Adrenal gland (tissue), 12 donors: ENCODE data around the gene RPS6KA5. TPM values are rescaled to one million over a fixed set of nuclear protein-coding genes. Genes with fewer than 3 reads are reported as not detected.
A peak's percentile ranks its signal among the peaks of the same experiment; 100 is the strongest.
"Not testable (repeated sequence)": the region's sequence is repeated elsewhere in the genome, so short reads cannot be mapped to it uniquely, and the experiment has no call there.

Experiments used
- DNase-seq, 7 donors: peaks; one replicate each; pipeline ENCODE4 v3.0.0-alpha.2; 2019 to 2020
- H3K27ac ChIP-seq, 5 donors: fragments of 200-600 bp; sonication (generic) in 4 of 5; 1 replicate in 3 of 5; 2 replicates in 2 of 5; pipeline versions ENCODE4 v1.5.1 to v1.8.0; 2016 to 2020; ENCODE audit warnings: mild to moderate bottlenecking in 1 of 5
- H3K27me3 ChIP-seq: fragments of 200-600 bp; 2 replicates; pipeline ENCODE4 v1.8.0; 2021
- H3K36me3 ChIP-seq, 2 donors: fragments of 200-600 bp; replicated peaks in 1 of 2; 1 replicate in 1 of 2; 2 replicates in 1 of 2; pipeline versions ENCODE4 v1.5.1 to v1.8.0; 2018 to 2022
- H3K4me1 ChIP-seq, 2 donors: fragments of 200-600 bp; replicated peaks in 1 of 2; 1 replicate in 1 of 2; 2 replicates in 1 of 2; pipeline versions ENCODE4 v1.5.1 to v1.8.0; 2018 to 2021
- H3K4me3 ChIP-seq, 4 donors: fragments of 200-600 bp; sonication (generic) in 3 of 4; one replicate each; pipeline ENCODE4 v1.5.1; 2016 to 2018
- H3K9me3 ChIP-seq, 3 donors: fragments of 200-600 bp; sonication (generic) in 1 of 3; replicated peaks in 1 of 3; 1 replicate in 2 of 3; 2 replicates in 1 of 3; pipeline versions ENCODE4 v1.5.1 to v1.8.0; 2016 to 2021
- POLR2A ChIP-seq, 2 donors: fragments of 450-650 bp; IDR thresholded peaks; one replicate each; pipeline ENCODE4 v1.6.1; 2017; ENCODE audit warnings: antibody characterized with exemption in 2 of 2, mild to moderate bottlenecking in 2 of 2, moderate library complexity in 1 of 2
- WGBS, 4 donors: extraction: QIAGEN DNeasy Blood & Tissue Kit in 2 of 4; methylation state at CpG; one replicate each; pipeline versions ENCODE4 v1.1.5 to v1.1.7; 2013 to 2017; 5-methylcytosine and 5-hydroxymethylcytosine counted together
- intact Hi-C, 2 donors: fragments of 100-400 bp; cut with DNase I; formaldehyde crosslinking; loops; one replicate each; pipeline versions ENCODE4 v1.14.1 to v1.15.0; 2022 to 2023
- polyA plus RNA-seq, 3 donors: library from polyadenylated mRNA; stranded (reverse); fragments of 200-250 nt in 2 of 3; fragments of 350-450 nt in 1 of 3; fragmentation: Illumina TruSeq in 1 of 3; extraction: RNeasy Lipid Tissue Mini Kit (QIAGEN cat#74804) in 1 of 3; gene quantifications; one replicate each; pipeline ENCODE4 v1.2.3, GENCODE V29; 2013 to 2014
- total RNA-seq, 9 donors: library from RNA; depleted of rRNA in 4 of 9; stranded (reverse); fragments of >200 nt in 4 of 9; fragments of 120-200 nt in 1 of 9; fragmentation: NEBNext Ultra II Directional in 1 of 9; extraction: Animal tissue kit (Norgen Biotek cat#: 25700) in 1 of 9; gene quantifications; one replicate each; pipeline versions ENCODE4 v1.1.0 to v1.2.4, GENCODE V29; 2013 to 2023
- TF ChIP-seq, protein P1 (sequence below), 6 experiments: fragments of 450-650 bp in 4 of 6; fragments of 200-600 bp in 2 of 6; sonication (generic) in 1 of 6; IDR thresholded peaks; 1 replicate in 5 of 6; 2 replicates in 1 of 6; pipeline versions ENCODE4 v1.5.1 to v1.8.0; 2016 to 2021; ENCODE audit warnings: antibody characterized with exemption in 6 of 6, mild to moderate bottlenecking in 2 of 6, moderate library complexity in 1 of 6
- donor health status: healthy with polysubstance abuse.
- donor health status: Bipolar disorder and iron deficiency.
- donor health status: DM: yes; HTN: yes; CAD: no.
- donor health status: DM: no; HTN: no; CAD: no.
- donor health status: DM: no; HTN: no; CAD: no.
- donor health status: DM: yes; HTN: yes; CAD: no.

RPS6KA5 gene
- total and polyA plus RNA-seq, 12 donors: 0.27 to 5.5 (median 1.8) TPM

DNA sequence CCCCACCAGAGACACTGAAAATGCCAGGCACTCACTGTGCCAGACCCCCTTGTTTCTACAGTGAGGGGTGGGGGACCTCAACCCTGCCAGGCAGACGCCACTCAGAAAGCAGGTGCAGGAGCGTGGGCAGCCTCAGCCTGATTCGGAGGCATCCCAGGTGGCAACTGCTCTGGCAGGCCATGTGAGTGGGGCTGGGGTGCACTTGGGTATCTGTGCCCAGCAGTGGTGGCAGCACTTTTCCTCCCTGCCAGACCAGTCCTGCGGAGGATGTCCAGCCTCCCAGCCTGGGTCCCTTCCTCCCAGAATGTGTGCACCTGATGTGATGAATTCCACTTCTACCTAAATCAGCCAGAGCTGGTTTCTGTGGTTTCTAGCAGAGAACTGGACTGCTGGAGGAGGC, 230.8 kb downstream of the RPS6KA5 start:
- H3K36me3 ChIP-seq: no peaks in the 10 kb centered on the region
- DNase-seq: no peak
- intact Hi-C loops: no loop called here
- no peak overlapping the region for H3K4me3 ChIP-seq
- TF ChIP-seq, protein P1, sequence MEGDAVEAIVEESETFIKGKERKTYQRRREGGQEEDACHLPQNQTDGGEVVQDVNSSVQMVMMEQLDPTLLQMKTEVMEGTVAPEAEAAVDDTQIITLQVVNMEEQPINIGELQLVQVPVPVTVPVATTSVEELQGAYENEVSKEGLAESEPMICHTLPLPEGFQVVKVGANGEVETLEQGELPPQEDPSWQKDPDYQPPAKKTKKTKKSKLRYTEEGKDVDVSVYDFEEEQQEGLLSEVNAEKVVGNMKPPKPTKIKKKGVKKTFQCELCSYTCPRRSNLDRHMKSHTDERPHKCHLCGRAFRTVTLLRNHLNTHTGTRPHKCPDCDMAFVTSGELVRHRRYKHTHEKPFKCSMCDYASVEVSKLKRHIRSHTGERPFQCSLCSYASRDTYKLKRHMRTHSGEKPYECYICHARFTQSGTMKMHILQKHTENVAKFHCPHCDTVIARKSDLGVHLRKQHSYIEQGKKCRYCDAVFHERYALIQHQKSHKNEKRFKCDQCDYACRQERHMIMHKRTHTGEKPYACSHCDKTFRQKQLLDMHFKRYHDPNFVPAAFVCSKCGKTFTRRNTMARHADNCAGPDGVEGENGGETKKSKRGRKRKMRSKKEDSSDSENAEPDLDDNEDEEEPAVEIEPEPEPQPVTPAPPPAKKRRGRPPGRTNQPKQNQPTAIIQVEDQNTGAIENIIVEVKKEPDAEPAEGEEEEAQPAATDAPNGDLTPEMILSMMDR (IDR thresholded peaks at IDR 0.05): no peak
- no peak for TF ChIP-seq POLR2A (IDR thresholded peaks at IDR 0.05)
- no peaks in the 10 kb centered on the region for H3K9me3 ChIP-seq
- no peaks in the 10 kb centered on the region for H3K27me3 ChIP-seq
- peaks cover 0 to 10% of the 10 kb centered on the region in 2 donors for H3K4me1 ChIP-seq
- WGBS, 4 donors: 86 to 100% (median 95%) methylated on average over 3 to 4 of the region's 4 CpGs
- no peak overlapping the region for H3K27ac ChIP-seq

DNA sequence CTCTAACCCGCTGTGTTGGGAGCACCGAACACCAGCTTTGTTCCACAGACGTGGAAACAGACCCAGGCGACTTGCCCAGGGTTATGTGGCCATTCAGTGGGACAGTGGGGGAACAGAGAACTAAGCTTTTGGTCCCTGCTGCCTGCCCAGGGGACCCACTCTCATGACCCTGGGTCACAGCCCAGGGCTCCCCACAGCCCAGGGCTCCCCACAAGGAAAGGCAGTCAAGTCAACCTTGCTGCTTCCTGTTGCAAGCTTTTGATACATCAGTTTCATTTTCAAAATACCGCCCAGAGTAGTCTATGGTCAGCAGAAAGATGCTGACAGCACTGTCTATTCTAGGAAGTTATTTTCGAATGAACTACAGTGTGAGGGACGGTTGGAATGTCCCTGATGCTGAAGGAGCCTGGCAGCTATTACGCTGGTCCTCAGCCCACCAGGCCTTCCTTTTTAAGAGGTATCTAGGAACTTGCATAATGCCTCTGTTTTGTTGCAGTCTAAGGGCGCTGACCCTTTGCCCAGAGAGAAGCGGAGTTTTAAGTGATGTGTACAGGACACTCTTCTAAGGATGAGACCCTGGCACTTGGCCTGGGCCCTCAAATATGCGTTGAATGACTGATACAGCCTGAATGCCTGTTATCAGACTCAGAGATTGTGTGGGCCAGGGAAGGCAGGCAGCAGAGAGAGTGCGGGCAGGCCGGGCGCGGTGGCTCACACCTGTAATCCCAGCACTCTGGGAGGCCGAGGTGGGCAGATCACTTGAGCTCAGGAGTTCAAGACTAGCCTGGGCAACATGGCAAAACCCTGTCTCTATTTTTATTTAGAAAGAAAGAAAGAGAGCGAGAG, 231.6 kb downstream of the RPS6KA5 start:
- H3K36me3 ChIP-seq: no peaks in the 10 kb centered on the region
- H3K9me3 ChIP-seq: no peaks in the 10 kb centered on the region
- DNase-seq: peak in 4 of 7 donors; percentile 20 to 67 (median 31)
- peak overlapping the region in 4 of 5 donors; percentile 41 to 92 (median 72) for H3K27ac ChIP-seq
- H3K27me3 ChIP-seq: no peaks in the 10 kb centered on the region
- H3K4me1 ChIP-seq: peaks cover 0 to 10% of the 10 kb centered on the region in 2 donors
- TF ChIP-seq, protein P1 (IDR thresholded peaks at IDR 0.05): no peak
- no peak for TF ChIP-seq POLR2A (IDR thresholded peaks at IDR 0.05)
- peak overlapping the region in 1 of 4 donors; percentile 53 for H3K4me3 ChIP-seq
- intact Hi-C loops: no loop called here
- WGBS, 4 donors: 74 to 85% (median 77%) methylated on average over 17 of the region's 17 CpGs

DNA sequence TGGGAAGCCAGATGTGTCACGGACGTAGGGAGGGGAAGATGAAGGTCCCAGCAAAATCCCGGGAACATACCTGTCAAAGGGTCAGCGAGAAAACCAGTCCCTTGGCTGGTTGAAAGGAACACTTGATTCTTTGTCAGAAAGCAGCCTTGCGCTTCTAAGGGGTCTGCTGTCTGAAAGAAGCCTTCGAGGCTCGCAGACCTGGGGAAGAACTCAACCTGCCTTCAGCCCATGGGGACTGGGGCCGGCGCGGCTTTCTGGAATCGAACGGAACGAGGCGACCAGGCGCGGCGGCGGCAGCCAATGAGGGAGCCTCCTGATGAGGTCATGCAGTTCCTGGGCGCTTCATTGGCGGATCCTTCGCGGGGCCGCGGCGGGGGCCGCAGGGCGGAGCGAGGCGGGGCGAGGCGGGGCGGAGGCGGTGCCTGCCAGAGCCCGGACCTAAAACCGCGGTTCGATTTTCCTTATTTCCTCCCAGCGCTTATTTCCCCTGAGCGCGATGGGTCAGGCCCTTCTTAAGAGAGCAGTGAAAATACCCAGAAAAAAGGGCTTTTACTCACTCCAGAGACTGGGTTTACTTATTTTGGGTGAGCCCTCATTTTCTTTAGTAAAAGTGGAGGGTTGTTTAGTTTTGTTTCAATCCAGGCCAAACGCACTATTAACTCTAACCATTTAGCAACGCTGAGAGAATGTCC, 232.4 kb downstream of the RPS6KA5 start:
- H3K9me3 ChIP-seq: no peaks in the 10 kb centered on the region
- intact Hi-C loops: no loop called here
- no peaks in the 10 kb centered on the region for H3K36me3 ChIP-seq
- H3K4me1 ChIP-seq: peaks cover 0 to 10% of the 10 kb centered on the region in 2 donors
- 2 to 5% (median 2%) methylated on average over 23 to 42 of the region's 42 CpGs for WGBS, 4 donors
- peak; percentile 91 to 97 (median 94) for DNase-seq
- no peak for TF ChIP-seq POLR2A (IDR thresholded peaks at IDR 0.05)
- TF ChIP-seq, protein P1 (IDR thresholded peaks at IDR 0.05): no peak
- peak overlapping the region in 4 of 5 donors; percentile 41 to 92 (median 72) for H3K27ac ChIP-seq
- H3K27me3 ChIP-seq: no peaks in the 10 kb centered on the region
- H3K4me3 ChIP-seq: peak overlapping the region in 1 of 4 donors; percentile 53

DNA sequence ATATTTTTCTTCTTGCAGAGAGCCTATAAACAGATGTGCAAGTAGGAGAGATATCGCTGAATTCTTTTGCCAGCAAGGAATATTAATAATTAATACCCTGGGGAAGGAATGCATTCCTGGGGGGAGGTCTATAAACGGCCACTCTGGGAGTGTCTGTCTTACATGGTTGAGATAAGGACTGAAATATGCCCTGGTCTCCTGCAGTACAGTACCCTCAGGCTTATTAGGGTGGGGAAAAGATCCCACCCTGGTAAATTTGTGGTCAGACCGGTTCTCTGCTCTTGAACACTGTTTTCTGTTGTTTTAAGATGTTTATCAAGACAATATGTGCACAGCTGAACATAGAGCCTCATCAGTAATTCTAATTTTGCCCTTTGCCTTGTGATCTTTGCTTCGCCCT, 236.9 kb downstream of the RPS6KA5 start:
- H3K36me3 ChIP-seq, intact Hi-C loops, H3K27me3 ChIP-seq, H3K4me1 ChIP-seq, H3K27ac ChIP-seq, DNase-seq, H3K4me3 ChIP-seq, H3K9me3 ChIP-seq: not testable (repeated sequence)
- WGBS, 4 donors: 62 to 76% (median 75%) methylated on average over 4 of the region's 4 CpGs
